CD8-positive, alpha-beta memory T cell (primary cell): ENCODE results near the gene RING1. TPM values are rescaled to one million over a fixed set of nuclear protein-coding genes. Genes with fewer than 3 reads are reported as not detected.
A peak's percentile ranks its signal among the peaks of the same experiment; 100 is the strongest.

Experiments used
- CTCF ChIA-PET: fragments of 350-600 bp; sonication (Branson Sonifier 250); formaldehyde crosslinking; loops from one replicate; lab custom pipeline; 2021; ENCODE audit warnings: antibody characterized with exemption; lab: Charles Lee
- POLR2A ChIA-PET: fragments of 350-600 bp; sonication (Branson Sonifier 250); formaldehyde crosslinking; loops from one replicate; lab custom pipeline; 2021; ENCODE audit warnings: antibody characterized with exemption; lab: Charles Lee
- DNase-seq, 5 donors: peaks; one replicate each; pipeline versions ENCODE4 v3.0.0 to v3.0.0-alpha.2; 2020 to 2022; ENCODE audit warnings: mixed read lengths in 1 of 5
- H3K27ac ChIP-seq: one replicate; pipeline ENCODE4 v1.7.0; 2013; ENCODE audit warnings: low read depth, mild to moderate bottlenecking, low read length, moderate library complexity
- H3K27me3 ChIP-seq: 2 replicates; pipeline ENCODE4 v1.7.0; 2013; ENCODE audit warnings: low read length, mild to moderate bottlenecking; ENCODE audit not compliant: insufficient read depth, poor library complexity, severe bottlenecking
- H3K36me3 ChIP-seq: 2 replicates; pipeline ENCODE4 v1.7.0; 2013; ENCODE audit warnings: mild to moderate bottlenecking, low read length, moderate library complexity; ENCODE audit not compliant: insufficient read depth
- H3K4me1 ChIP-seq: 2 replicates; pipeline ENCODE4 v1.7.0; 2013; ENCODE audit warnings: mild to moderate bottlenecking, low read length, moderate library complexity; ENCODE audit not compliant: insufficient read depth
- H3K4me3 ChIP-seq: 2 replicates; pipeline ENCODE4 v1.7.0; 2013; ENCODE audit warnings: mild to moderate bottlenecking, low read length
- H3K9me3 ChIP-seq: 2 replicates; pipeline ENCODE4 v1.7.0; 2013; ENCODE audit warnings: mild to moderate bottlenecking, low read length
- H3K27ac Mint-ChIP-seq, 8 donors: one replicate each; pipeline ENCODE4 v1.8.0; 2020 to 2021; ENCODE audit warnings: mixed read lengths in 8 of 8, mild to moderate bottlenecking in 6 of 8, inconsistent platforms in 3 of 8, moderate library complexity in 3 of 8
- H3K27me3 Mint-ChIP-seq, 2 donors: one replicate each; pipeline ENCODE4 v1.8.0; 2020 to 2021; ENCODE audit warnings: mixed read lengths in 2 of 2, mild to moderate bottlenecking in 1 of 2, moderate library complexity in 1 of 2
- H3K36me3 Mint-ChIP-seq, 3 donors: one replicate each; pipeline ENCODE4 v1.8.0; 2020 to 2021; ENCODE audit warnings: mixed read lengths in 3 of 3, inconsistent platforms in 1 of 3, mild to moderate bottlenecking in 1 of 3
- H3K4me1 Mint-ChIP-seq, 3 donors: one replicate each; pipeline ENCODE4 v1.8.0; 2020 to 2021; ENCODE audit warnings: mixed read lengths in 3 of 3, inconsistent platforms in 1 of 3, mild to moderate bottlenecking in 1 of 3
- H3K4me3 Mint-ChIP-seq, 7 donors: one replicate each; pipeline ENCODE4 v1.8.0; 2020 to 2021; ENCODE audit warnings: mixed read lengths in 7 of 7, mild to moderate bottlenecking in 6 of 7, moderate library complexity in 4 of 7, inconsistent platforms in 2 of 7
- H3K9me3 Mint-ChIP-seq, 5 donors: one replicate each; pipeline ENCODE4 v1.8.0; 2020 to 2022; ENCODE audit warnings: mixed read lengths in 5 of 5, mild to moderate bottlenecking in 3 of 5, moderate library complexity in 2 of 5, inconsistent platforms in 1 of 5
- polyA plus RNA-seq: library from polyadenylated mRNA; unstranded; fragments of 300-500 nt; fragmentation: Illumina TruSeq; gene quantifications from one replicate; pipeline ENCODE4 v1.2.3, GENCODE V29; 2021
- total RNA-seq, 2 experiments: library from RNA; stranded (reverse); gene quantifications; one replicate each; pipeline ENCODE4 v1.2.3, GENCODE V29; 2021

RING1 gene
- total and polyA plus RNA-seq, 3 experiments from 2014 or later, result 10.1 to 47.0 (median 43.1) TPM

GRCh38 chr6:33259032-33259431 lies 50.7 kb downstream of the RING1 start:
- Histone ChIP-seq H3K27ac (no peak overlapping the region), H3K27me3 (no peaks in the 10 kb centered on the region), H3K4me1 (no peaks in the 10 kb centered on the region), H3K36me3 (peaks cover 24% of the 10 kb centered on the region), H3K9me3 (no peaks in the 10 kb centered on the region), H3K4me3 (no peak overlapping the region)
- Mint-ChIP-seq H3K4me1 (peaks cover 0 to 3% (median 0%) of the 10 kb centered on the region in 3 donors), H3K27me3 (no peaks in the 10 kb centered on the region), H3K4me3 (no peak overlapping the region), H3K9me3 (no peaks in the 10 kb centered on the region), H3K27ac (peak overlapping the region in 1 of 8 donors; percentile 9), H3K36me3 (peaks cover 4 to 62% (median 13%) of the 10 kb centered on the region in 3 donors)
- ChIA-PET POLR2A (no interaction called here), CTCF (interaction anchor here (1.7 kb wide), 1 partner anchor 97 kb away, joined by 4 read pairs; no protein-coding TSS in a partner anchor)
- no peak for DNase-seq

Other genes with a start within 250 kb of the RING1 start
- 100 to 1,000 TPM; 373 to 387 TPM for gene BRD2, start 239.9 kb upstream of the RING1 start, total RNA-seq
- gene BRD2, start 239.9 kb upstream of the RING1 start, polyA plus RNA-seq, result 89.9 TPM
- 1 to 10 TPM; 6.7 to 6.9 TPM for gene HLA-DOA, start 198.9 kb upstream of the RING1 start, total RNA-seq
- gene HLA-DOA, start 198.9 kb upstream of the RING1 start, polyA plus RNA-seq, result 12.0 TPM
- gene HLA-DPA1, start 134.9 kb upstream of the RING1 start, total RNA-seq, result 10 to 100 TPM; 69.8 to 71.7 TPM
- gene HLA-DPA1, start 134.9 kb upstream of the RING1 start, polyA plus RNA-seq, result 156 TPM
- 10 to 100 TPM; 20.8 to 25.1 TPM for gene HLA-DPB1, start 132.5 kb upstream of the RING1 start, total RNA-seq
- gene HLA-DPB1, start 132.5 kb upstream of the RING1 start, polyA plus RNA-seq, result 178 TPM
- gene COL11A2, start 16.0 kb upstream of the RING1 start, total RNA-seq, result 1 to 10 TPM in 1 of 2 experiments, under 1 TPM in 1; 0.69 to 1.1 TPM
- gene COL11A2, start 16.0 kb upstream of the RING1 start, polyA plus RNA-seq, result not detected
- 10 to 100 TPM; 47.1 to 51.4 TPM for gene RXRB, start 7.8 kb upstream of the RING1 start, total RNA-seq
- 8.5 TPM for gene RXRB, start 7.8 kb upstream of the RING1 start, polyA plus RNA-seq
- 10 to 100 TPM; 63.1 to 63.6 TPM for gene SLC39A7, start 7.6 kb upstream of the RING1 start, total RNA-seq
- gene SLC39A7, start 7.6 kb upstream of the RING1 start, polyA plus RNA-seq, result 32.9 TPM
- gene HSD17B8, start 3.8 kb upstream of the RING1 start, total RNA-seq, result 10 to 100 TPM; 21.3 to 23.5 TPM
- gene HSD17B8, start 3.8 kb upstream of the RING1 start, polyA plus RNA-seq, result 50.7 TPM
- gene VPS52, start 63.4 kb downstream of the RING1 start, total RNA-seq, result 10 to 100 TPM; 57.2 to 58.5 TPM
- gene VPS52, start 63.4 kb downstream of the RING1 start, polyA plus RNA-seq, result 13.4 TPM
- gene RPS18, start 63.6 kb downstream of the RING1 start, total RNA-seq, result 1,000 to 10,000 TPM; 3,797 to 3,852 TPM
- 7,106 TPM for gene RPS18, start 63.6 kb downstream of the RING1 start, polyA plus RNA-seq
- 1 to 10 TPM; 6.1 to 7.0 TPM for gene B3GALT4, start 68.6 kb downstream of the RING1 start, total RNA-seq
- gene B3GALT4, start 68.6 kb downstream of the RING1 start, polyA plus RNA-seq, result 35.3 TPM
- gene WDR46, start 80.7 kb downstream of the RING1 start, total RNA-seq, result 100 to 1,000 TPM; 112 to 117 TPM
- 76.0 TPM for gene WDR46, start 80.7 kb downstream of the RING1 start, polyA plus RNA-seq
- 100 to 1,000 TPM; 118 to 119 TPM for gene PFDN6, start 81.1 kb downstream of the RING1 start, total RNA-seq
- 37.4 TPM for gene PFDN6, start 81.1 kb downstream of the RING1 start, polyA plus RNA-seq
- 10 to 100 TPM; 20.5 to 22.9 TPM for gene RGL2, start 90.4 kb downstream of the RING1 start, total RNA-seq
- 10.4 TPM for gene RGL2, start 90.4 kb downstream of the RING1 start, polyA plus RNA-seq
- 100 to 1,000 TPM; 211 to 213 TPM for gene TAPBP, start 105.6 kb downstream of the RING1 start, total RNA-seq
- gene TAPBP, start 105.6 kb downstream of the RING1 start, polyA plus RNA-seq, result 500 TPM
- gene ZBTB22, start 109.2 kb downstream of the RING1 start, total RNA-seq, result 1 to 10 TPM; 6.9 to 7.8 TPM
- 12.7 TPM for gene ZBTB22, start 109.2 kb downstream of the RING1 start, polyA plus RNA-seq
- 100 to 1,000 TPM in 1 of 2 experiments, 10 to 100 TPM in 1; 88.2 to 106 TPM for gene DAXX, start 114.5 kb downstream of the RING1 start, total RNA-seq
- gene DAXX, start 114.5 kb downstream of the RING1 start, polyA plus RNA-seq, result 152 TPM
- 10 to 100 TPM; 51.6 to 52.7 TPM for gene KIFC1, start 183.3 kb downstream of the RING1 start, total RNA-seq
- 0.39 TPM for gene KIFC1, start 183.3 kb downstream of the RING1 start, polyA plus RNA-seq
- gene PHF1, start 202.5 kb downstream of the RING1 start, total RNA-seq, result 10 to 100 TPM; 38.5 to 43.3 TPM
- 76.5 TPM for gene PHF1, start 202.5 kb downstream of the RING1 start, polyA plus RNA-seq
- 100 to 1,000 TPM; 149 to 164 TPM for gene CUTA, start 209.6 kb downstream of the RING1 start, total RNA-seq
- gene CUTA, start 209.6 kb downstream of the RING1 start, polyA plus RNA-seq, result 451 TPM
- 10 to 100 TPM; 22.6 to 24.9 TPM for gene SYNGAP1, start 211.6 kb downstream of the RING1 start, total RNA-seq
- 1.0 TPM for gene SYNGAP1, start 211.6 kb downstream of the RING1 start, polyA plus RNA-seq
- gene ZBTB9, start 246.1 kb downstream of the RING1 start, total RNA-seq, result 10 to 100 TPM; 16.4 to 16.5 TPM
- gene ZBTB9, start 246.1 kb downstream of the RING1 start, polyA plus RNA-seq, result 9.1 TPM